ENCODE measurements around the gene KIAA1671.

The KIAA1671 gene

GRCh38 chr22:24953384-24954113 lies 1.0 kb downstream of the KIAA1671 start:
- DNase-seq: no peak

- no peak for DNase-seq
Observed at GRCh38 chr22:24954114-24954463, 1.6 kb downstream of the KIAA1671 start.

GRCh38 chr22:24954856-24955255 lies 2.3 kb downstream of the KIAA1671 start:
- DNase-seq: no peak

GRCh38 chr22:24957043-24957442 lies 4.5 kb downstream of the KIAA1671 start:
- DNase-seq: no peak

- no peak for DNase-seq
Observed at GRCh38 chr22:24961217-24961844, 8.8 kb downstream of the KIAA1671 start.

GRCh38 chr22:24962094-24962493 lies 9.6 kb downstream of the KIAA1671 start:
- DNase-seq: no peak

- DNase-seq: no peak
Observed at GRCh38 chr22:24962835-24963234, 10.3 kb downstream of the KIAA1671 start.

- DNase-seq: no peak
Observed at GRCh38 chr22:24964441-24964840, 11.9 kb downstream of the KIAA1671 start.

- DNase-seq: no peak
Observed at GRCh38 chr22:24965822-24966626, 13.5 kb downstream of the KIAA1671 start.

GRCh38 chr22:24968066-24968561 lies 15.6 kb downstream of the KIAA1671 start:
- no peak for DNase-seq

- DNase-seq: no peak
Observed at GRCh38 chr22:24969560-24970301, 17.2 kb downstream of the KIAA1671 start.

- no peak for DNase-seq
Observed at GRCh38 chr22:24972369-24972768, 19.9 kb downstream of the KIAA1671 start.

GRCh38 chr22:24973872-24974271 lies 21.4 kb downstream of the KIAA1671 start:
- DNase-seq: no peak

GRCh38 chr22:24975125-24975640 lies 22.7 kb downstream of the KIAA1671 start:
- DNase-seq: no peak

- no peak for DNase-seq
Observed at GRCh38 chr22:24975813-24976341, 23.4 kb downstream of the KIAA1671 start.

GRCh38 chr22:24976442-24977218 lies 24.1 kb downstream of the KIAA1671 start:
- no peak for DNase-seq

GRCh38 chr22:24977370-24978221 lies 25.1 kb downstream of the KIAA1671 start:
- DNase-seq: no peak

GRCh38 chr22:24978308-24978707 lies 25.8 kb downstream of the KIAA1671 start:
- DNase-seq: no peak

GRCh38 chr22:24981066-24981465 lies 28.6 kb downstream of the KIAA1671 start:
- DNase-seq: no peak

GRCh38 chr22:24981656-24982055 lies 29.1 kb downstream of the KIAA1671 start:
- DNase-seq: no peak

Measured in NCI-H1092 treated with DMSO at 0.1 percent for 48 hours (cell line).